GM12878 (cell line): ENCODE results near the gene FLII. TPM values are rescaled to one million over a fixed set of nuclear protein-coding genes. Genes with fewer than 3 reads are reported as not detected.

Source experiments
- ATAC-seq: fragments of 200-7000 bp; cut with Tn5 transposase; 3 replicates; pipeline ENCODE4 v1.9.1; 2020; ENCODE audit warnings: mild to moderate bottlenecking, moderate library complexity
- BruUV-seq: library from RNA; stranded (reverse); fragments of 400-500 nt; replicated peaks from 2 replicates; lab custom pipeline; 2021; lab: Mats Ljungman, UMichigan
- CTCF ChIA-PET: fragments of 300-600 bp; sonication (Branson Sonifier 250); formaldehyde crosslinking; extraction: SDS; loops from one replicate; lab custom pipeline; 2021; ENCODE audit warnings: inconsistent platforms; lab: Yijun Ruan, JAX
- POLR2A ChIA-PET: fragments of 350-600 bp; formaldehyde crosslinking; extraction: SDS; loops from one replicate; lab custom pipeline; 2021; ENCODE audit warnings: inconsistent platforms; lab: Charles Lee
- RAD21 ChIA-PET: fragments of 300-600 bp; sonication (Branson Sonifier 250); formaldehyde crosslinking; loops from one replicate; lab custom pipeline; 2023; ENCODE audit warnings: antibody characterized with exemption; ENCODE audit not compliant: unreplicated experiment; lab: Charles Lee
- SMC1A ChIA-PET: fragments of 300-600 bp; sonication (Branson Sonifier 250); formaldehyde crosslinking; loops from one replicate; lab custom pipeline; 2023; ENCODE audit not compliant: unreplicated experiment, uncharacterized antibody; lab: Charles Lee
- DNase-seq: peaks from one replicate; pipeline ENCODE4 v3.0.0-alpha.2; 2011; ENCODE audit warnings: low read depth, low spot score
- FAIRE-seq: peaks from 3 replicates; lab custom pipeline; 2011; peaks lifted over from hg19 to GRCh38; lab: Jason Lieb, UNC
- H2AFZ ChIP-seq: 2 replicates; pipeline ENCODE4 v1.6.0; 2011; ENCODE audit warnings: low read depth, low read length, control low read depth; ENCODE audit not compliant: control insufficient read depth
- H3K27ac ChIP-seq: 2 replicates; pipeline ENCODE4 v1.5.1; 2011; ENCODE audit warnings: control low read depth; ENCODE audit not compliant: control insufficient read depth, insufficient read depth
- H3K27me3 ChIP-seq, 2 experiments: replicated peaks in 1 of 2; 2 replicates each; pipeline versions ENCODE4 v1.6.0 to v1.6.1; 2011; ENCODE audit warnings: low read length in 1 of 2; ENCODE audit not compliant: control insufficient read depth in 2 of 2, insufficient read depth in 2 of 2
- H3K36me3 ChIP-seq, 2 experiments: 2 replicates each; pipeline ENCODE4 v1.5.1; 2011; ENCODE audit warnings: low read length in 1 of 2; ENCODE audit not compliant: control insufficient read depth in 2 of 2, insufficient read depth in 2 of 2
- H3K4me1 ChIP-seq: 2 replicates; pipeline ENCODE4 v1.6.1; 2011; ENCODE audit warnings: mild to moderate bottlenecking, low read length, moderate library complexity, mixed read lengths; ENCODE audit not compliant: control insufficient read depth, insufficient read depth
- H3K4me2 ChIP-seq: 2 replicates; pipeline ENCODE4 v1.6.0; 2011; ENCODE audit warnings: control low read depth; ENCODE audit not compliant: control insufficient read depth, insufficient read depth
- H3K4me3 ChIP-seq: fragments of 200-600 bp; sonication (generic); 2 replicates; pipeline ENCODE4 v1.5.1; 2016
- H3K79me2 ChIP-seq: 2 replicates; pipeline ENCODE4 v1.6.0; 2011; ENCODE audit warnings: low read length; ENCODE audit not compliant: control insufficient read depth, insufficient read depth
- H3K9ac ChIP-seq: 2 replicates; pipeline ENCODE4 v1.8.0; 2011; ENCODE audit warnings: low read length, control low read depth, mixed read lengths; ENCODE audit not compliant: control insufficient read depth, insufficient read depth
- H3K9me3 ChIP-seq: replicated peaks from 3 replicates; pipeline ENCODE4 v1.5.1; 2011; ENCODE audit warnings: mild to moderate bottlenecking, low read length; ENCODE audit not compliant: control insufficient read depth, insufficient read depth
- H4K20me1 ChIP-seq: 2 replicates; pipeline ENCODE4 v1.6.0; 2011; ENCODE audit not compliant: control insufficient read depth, insufficient read depth
- ATF2 ChIP-seq: IDR thresholded peaks from 2 replicates; pipeline ENCODE4 v1.6.1; 2012; ENCODE audit warnings: low read length, inconsistent platforms
- BACH1 ChIP-seq: fragments of 450-650 bp; IDR thresholded peaks from 2 replicates; pipeline ENCODE4 v1.6.1; 2017; ENCODE audit warnings: mild to moderate bottlenecking, borderline replicate concordance
- BHLHE40 ChIP-seq, 2 experiments: fragments of 450-650 bp in 1 of 2; IDR thresholded peaks; 2 replicates each; pipeline ENCODE4 v1.6.1; 2011 to 2017; ENCODE audit warnings: low read depth in 2 of 2, borderline replicate concordance in 1 of 2, improper control_type of control experiment in 1 of 2, low read length in 1 of 2, mild to moderate bottlenecking in 1 of 2
- CREB1 ChIP-seq: IDR thresholded peaks from 2 replicates; pipeline ENCODE4 v1.6.1; 2012; ENCODE audit warnings: low read depth, mild to moderate bottlenecking, inconsistent platforms
- E4F1 ChIP-seq: fragments of 450-650 bp; IDR thresholded peaks from 2 replicates; pipeline ENCODE4 v1.6.1; 2018; ENCODE audit warnings: borderline replicate concordance, mild to moderate bottlenecking; ENCODE audit not compliant: partially characterized antibody
- FOS ChIP-seq: IDR thresholded peaks from 3 replicates; pipeline ENCODE4 v1.6.1; 2011; ENCODE audit warnings: borderline replicate concordance; ENCODE audit not compliant: insufficient read length; ENCODE audit errors: extremely low read depth
- HDAC2 ChIP-seq: fragments of 200-600 bp; sonication (generic); IDR thresholded peaks from 2 replicates; pipeline ENCODE4 v1.6.1; 2017
- HDGF ChIP-seq: fragments of 450-650 bp; IDR thresholded peaks from 2 replicates; pipeline ENCODE4 v1.6.1; 2016; ENCODE audit warnings: antibody characterized with exemption
- MEF2B ChIP-seq: fragments of 450-650 bp; IDR thresholded peaks from 2 replicates; pipeline ENCODE4 v1.6.1; 2018; ENCODE audit warnings: mild to moderate bottlenecking, moderate library complexity; ENCODE audit not compliant: partially characterized antibody, poor library complexity, severe bottlenecking
- MXI1 ChIP-seq: fragments of 150-350 bp; IDR thresholded peaks from 2 replicates; pipeline ENCODE4 v1.6.1; 2011; ENCODE audit warnings: low read depth, mild to moderate bottlenecking, inconsistent platforms, low read length, improper control_type of control experiment
- PML ChIP-seq: IDR thresholded peaks from 2 replicates; pipeline ENCODE4 v1.6.1; 2012; ENCODE audit warnings: low read length, inconsistent platforms
- RFX5 ChIP-seq: IDR thresholded peaks from 2 replicates; pipeline ENCODE4 v1.6.1; 2011; ENCODE audit warnings: low read depth, low read length, improper control_type of control experiment
- SMAD5 ChIP-seq: IDR thresholded peaks from 2 replicates; pipeline ENCODE4 v1.6.1; 2016; ENCODE audit warnings: antibody characterized with exemption, low read depth
- SUZ12 ChIP-seq: fragments of 200-600 bp; sonication (generic); IDR thresholded peaks from one replicate; pipeline ENCODE4 v1.6.1; 2018; ENCODE audit warnings: antibody characterized with exemption, mild to moderate bottlenecking; ENCODE audit not compliant: unreplicated experiment
- TBL1XR1 ChIP-seq: IDR thresholded peaks from 2 replicates; pipeline ENCODE4 v1.6.1; 2012; ENCODE audit warnings: low read depth, low read length, improper control_type of control experiment
- YY1 ChIP-seq: IDR thresholded peaks from 2 replicates; pipeline ENCODE4 v1.6.1; 2011; ENCODE audit warnings: low read depth, mild to moderate bottlenecking, low read length
- ZNF217 ChIP-seq: fragments of 450-650 bp; IDR thresholded peaks from 2 replicates; pipeline ENCODE4 v1.6.1; 2017; ENCODE audit warnings: antibody characterized with exemption, mild to moderate bottlenecking
- ZNF274 ChIP-seq: IDR thresholded peaks from one replicate; pipeline ENCODE4 v1.8.0; 2011; ENCODE audit not compliant: insufficient read length, insufficient read depth
- ZSCAN29 ChIP-seq: fragments of 450-650 bp; IDR thresholded peaks from 2 replicates; pipeline ENCODE4 v1.6.1; 2017; ENCODE audit warnings: mild to moderate bottlenecking, moderate library complexity
- ZZZ3 ChIP-seq: IDR thresholded peaks from 2 replicates; pipeline ENCODE4 v1.6.1; 2011; ENCODE audit warnings: low read depth; ENCODE audit not compliant: control insufficient read depth, insufficient read length
- WGBS: methylation state at CpG from one replicate; pipeline ENCODE4 v1.1.6; 2016; ENCODE audit warnings: low lambda C conversion rate; ENCODE audit not compliant: insufficient replicate concordance, insufficient coverage; ENCODE audit errors: missing lambda C conversion rate; 5-methylcytosine and 5-hydroxymethylcytosine counted together
- in situ Hi-C: fragments of 300-500 bp; cut with MboI; formaldehyde crosslinking; loops from 9 replicates; pipeline ENCODE4 v1.14.3; 2018; ENCODE audit warnings: mixed read lengths
- intact Hi-C: fragments of 100-400 bp; cut with micrococcal nuclease; formaldehyde crosslinking; loops from one replicate; pipeline ENCODE4 v1.14.2; 2022; ENCODE audit not compliant: unreplicated experiment
- polyA plus RNA-seq, 11 experiments: library from polyadenylated mRNA; depleted of rRNA in 4 of 11; unstranded in 6 of 11; stranded (reverse) in 5 of 11; fragments of >200 nt; fragmentation: Nextera tagmentation in 4 of 11; fragmentation: Illumina TruSeq in 1 of 11; extraction: Ambion mirVana in 4 of 11; extraction: Trizol in 1 of 11; gene quantifications; 1 replicate in 1 of 11; 2 replicates in 10 of 11; pipeline versions ENCODE4 v1.2.1 to v1.2.3, GENCODE V29; 2011 to 2016; ENCODE audit warnings: inconsistent platforms in 2 of 11, missing spikeins in 2 of 11, low read depth in 1 of 11
- total RNA-seq, 4 experiments: library from RNA; depleted of rRNA in 3 of 4; stranded (reverse); fragments of >200 nt in 3 of 4; fragmentation: Illumina TruSeq in 1 of 4; extraction: Trizol in 1 of 4; gene quantifications; 2 replicates each; pipeline versions ENCODE4 v1.2.1 to v1.2.3, GENCODE V29; 2013 to 2021

FLII gene
- total and polyA plus RNA-seq, 10 of the 15 experiments (the other 5 are each of a cell fraction or from before 2014, with no cell fraction given) = 22.2 to 200 (median 121) TPM

- 94% methylated on average over 8 of the region's 8 CpGs for WGBS
- Histone ChIP-seq H3K27ac (no peak overlapping the region), H3K79me2 (no peaks in the 10 kb centered on the region), H3K9ac (no peak overlapping the region), H3K4me1 (no peaks in the 10 kb centered on the region), H2AFZ (no peak overlapping the region), H3K9me3 (no peaks in the 10 kb centered on the region), H4K20me1 (no peaks in the 10 kb centered on the region), H3K27me3 (no peaks in the 10 kb centered on the region), H3K4me3 (no peak overlapping the region), H3K36me3 (peaks cover 13 to 35% of the 10 kb centered on the region in 2 experiments), H3K4me2 (no peak overlapping the region)
- ChIA-PET SMC1A (interaction anchor here (1.3 kb wide), 1 partner anchor 32 kb away, joined by 3 read pairs; no protein-coding TSS in a partner anchor), CTCF (no interaction called here), RAD21 (no interaction called here), POLR2A (no interaction called here)
- DNase-seq (no peak), ATAC-seq (no peak), FAIRE-seq (no peak)
- in situ Hi-C loops = no loop called here
- BruUV-seq = no TSS peak
- intact Hi-C loops = no loop called here
- TF ChIP-seq ZSCAN29 (no peak), ZNF217 (no peak), MEF2B (no peak), ATF2 (no peak), PML (no peak), YY1 (no peak), SMAD5 (no peak), ZNF274 (no peak), HDGF (no peak), FOS (no peak), SUZ12 (no peak), MXI1 (no peak), RFX5 (no peak), E4F1 (no peak), ZZZ3 (no peak), BHLHE40 (IDR thresholded peaks at IDR 0.05; ENCODE audit: borderline replicate concordance in 1 of 2, low read depth in 2 of 2, low read length in 1 of 2) (no peak), HDAC2 (no peak), TBL1XR1 (no peak), CREB1 (no peak), BACH1 (no peak)
- TF ChIP-seq, all 136 proteins: peak for 0
Observed at GRCh38 chr17:18300725-18301480, 42.4 kb upstream of the FLII start.
